ENCODE results near the gene FAAP100. TPM values are rescaled to one million over a fixed set of nuclear protein-coding genes. Genes with fewer than 3 reads are reported as not detected.

The FAAP100 gene
- total RNA-seq, 6 experiments from 2014 or later: 13.1 to 17.1 (median 15.2) TPM

DNA sequence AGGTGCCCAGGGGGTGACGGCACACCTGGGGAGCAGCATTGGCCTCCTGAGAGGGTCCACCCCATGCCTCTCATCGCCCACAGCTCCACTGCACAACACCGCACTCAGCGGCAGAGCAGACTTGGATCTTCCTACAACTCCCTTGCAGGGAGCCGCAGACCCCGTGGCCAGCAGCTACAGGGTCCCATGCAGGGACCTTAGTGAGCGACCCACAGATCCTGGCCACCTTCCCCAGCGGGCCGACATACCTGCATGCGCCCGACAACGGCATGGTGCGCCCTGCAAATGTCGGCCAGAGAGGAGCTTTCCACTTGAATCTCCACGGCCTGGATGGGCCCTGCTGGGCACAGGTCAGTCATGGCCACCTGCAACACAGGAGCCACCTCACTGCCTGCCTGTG, 8.4 kb downstream of the FAAP100 start:
- DNase-seq (no peak), ATAC-seq (no peak)
- intact Hi-C loops (cut with DNase I): no loop called here
- no peak for TF ChIP-seq POLR2A (IDR thresholded peaks at IDR 0.05)
- no peak for TF ChIP-seq CTCF (IDR thresholded peaks at IDR 0.05)
- WGBS (ENCODE audit: insufficient coverage, low coverage, low lambda C conversion rate, missing lambda C conversion rate): no CpG with 5 or more reads among the region's 15 CpGs
- peaks cover 0 to 40% (median 8%) of the 10 kb centered on the region in 4 donors for H3K36me3 ChIP-seq
- no peaks in the 10 kb centered on the region for H3K27me3 ChIP-seq
- H3K27ac ChIP-seq: no peak overlapping the region
- peaks cover 0 to 1% (median 0%) of the 10 kb centered on the region in 4 donors for H3K4me1 ChIP-seq
- no peaks in the 10 kb centered on the region for H3K9me3 ChIP-seq
- H3K4me3 ChIP-seq: no peak overlapping the region

DNA sequence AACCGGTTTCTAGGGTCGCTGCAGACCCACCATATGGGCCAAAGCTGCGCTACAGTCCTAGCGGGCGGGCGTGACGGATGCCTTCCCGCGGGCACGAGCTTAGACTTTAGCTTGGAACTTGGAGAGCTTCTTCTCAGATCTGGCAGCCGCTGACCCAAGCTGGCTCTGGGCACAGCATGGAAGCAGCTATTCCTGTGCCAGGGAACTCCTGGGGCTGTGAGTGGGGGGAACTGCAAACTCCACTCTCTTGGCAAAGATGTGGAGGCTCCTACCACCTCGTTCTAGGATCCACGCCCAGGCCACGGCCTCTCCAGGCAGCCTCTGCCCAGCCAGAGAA, 8.8 kb downstream of the FAAP100 start:
- DNase-seq (no peak), ATAC-seq (no peak)
- peaks cover 0 to 40% (median 8%) of the 10 kb centered on the region in 4 donors for H3K36me3 ChIP-seq
- H3K4me3 ChIP-seq: no peak overlapping the region
- no peak overlapping the region for H3K27ac ChIP-seq
- H3K9me3 ChIP-seq: no peaks in the 10 kb centered on the region
- intact Hi-C loops (cut with DNase I): no loop called here
- WGBS (ENCODE audit: insufficient coverage, low coverage, low lambda C conversion rate, missing lambda C conversion rate): no CpG with 5 or more reads among the region's 14 CpGs
- no peaks in the 10 kb centered on the region for H3K4me1 ChIP-seq
- no peaks in the 10 kb centered on the region for H3K27me3 ChIP-seq
- TF ChIP-seq POLR2A (IDR thresholded peaks at IDR 0.05): no peak
- TF ChIP-seq CTCF (IDR thresholded peaks at IDR 0.05): no peak

DNA sequence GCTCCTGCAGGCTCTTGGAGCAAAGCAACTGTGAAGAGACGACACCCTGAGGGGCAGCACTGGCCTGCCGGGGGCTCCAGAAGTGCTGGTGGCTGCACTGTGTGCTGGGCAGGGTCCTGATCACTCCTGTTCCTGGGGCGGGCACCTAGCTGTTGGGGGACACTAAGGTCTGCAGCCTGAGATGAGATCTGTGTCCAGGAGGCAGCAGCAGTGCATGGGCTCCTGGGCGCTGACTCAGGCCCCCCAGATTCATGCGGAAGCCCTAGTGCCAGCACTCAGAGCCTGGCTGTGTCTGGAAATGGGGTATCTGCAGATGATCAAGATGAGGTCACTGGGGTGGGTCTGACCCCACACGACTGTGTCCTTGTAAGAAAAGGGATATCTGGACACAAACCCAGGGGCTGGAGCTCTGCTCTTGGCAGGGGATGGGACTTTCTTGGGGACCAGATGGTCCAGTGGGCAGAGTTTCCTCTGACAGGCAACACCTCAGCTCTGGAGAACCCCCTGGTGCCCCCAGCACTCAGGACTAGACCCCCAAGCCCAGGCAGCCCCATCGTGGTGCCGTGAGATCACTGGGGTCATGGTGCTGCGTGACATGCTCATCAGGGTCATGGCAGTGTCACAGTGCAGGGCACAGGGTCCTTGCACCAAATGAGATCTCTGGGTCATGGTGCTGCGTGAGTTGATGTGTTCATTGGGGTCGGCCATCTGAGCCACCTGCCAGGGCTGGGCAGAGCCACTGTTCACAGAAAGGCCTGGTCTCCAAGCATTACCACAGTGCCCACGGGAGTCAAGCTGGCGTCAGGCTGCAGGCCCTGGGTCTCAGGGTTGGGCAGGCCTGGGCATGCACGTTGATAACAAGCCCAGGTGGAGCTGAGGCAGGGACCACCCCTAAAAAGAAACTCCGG, 9.5 kb downstream of the FAAP100 start:
- TF ChIP-seq POLR2A (IDR thresholded peaks at IDR 0.05) (no peak), CTCF (IDR thresholded peaks at IDR 0.05) (no peak)
- DNase-seq: no peak
- WGBS (ENCODE audit: insufficient coverage, low coverage, low lambda C conversion rate, missing lambda C conversion rate): 47% methylated on average over 3 of the region's 15 CpGs

GRCh38 chr17:81541123-81541522, 11.0 kb downstream of the FAAP100 start:
- no peak for DNase-seq
- Histone ChIP-seq H3K9me3 (no peaks in the 10 kb centered on the region), H3K27ac (no peak overlapping the region), H3K36me3 (peaks cover 0 to 20% (median 4%) of the 10 kb centered on the region in 4 donors), H3K4me3 (no peak overlapping the region), H3K27me3 (no peaks in the 10 kb centered on the region), H3K4me1 (no peaks in the 10 kb centered on the region)
- WGBS (ENCODE audit: insufficient coverage, low coverage, low lambda C conversion rate, missing lambda C conversion rate): no CpG with 5 or more reads among the region's 17 CpGs
- TF ChIP-seq CTCF (IDR thresholded peaks at IDR 0.05) (no peak), POLR2A (IDR thresholded peaks at IDR 0.05) (no peak)
- intact Hi-C loops (cut with DNase I): no loop called here
- ATAC-seq: no peak

More for the DNA sequence above, 9.5 kb downstream of the FAAP100 start:
- intact Hi-C loops (cut with DNase I): no loop called here
- no peak overlapping the region for H3K27ac ChIP-seq
- no peaks in the 10 kb centered on the region for H3K9me3 ChIP-seq
- ATAC-seq: no peak
- no peaks in the 10 kb centered on the region for H3K4me1 ChIP-seq
- peaks cover 0 to 36% (median 8%) of the 10 kb centered on the region in 4 donors for H3K36me3 ChIP-seq
- no peaks in the 10 kb centered on the region for H3K27me3 ChIP-seq
- H3K4me3 ChIP-seq: no peak overlapping the region

All from right lobe of liver (tissue), 6 donors.